Ureter (tissue), 1 donor: ENCODE measurements around the gene RPTOR. TPM values are rescaled to one million over a fixed set of nuclear protein-coding genes. Genes with fewer than 3 reads are reported as not detected.
"Not testable (repeated sequence)": the region's sequence is repeated elsewhere in the genome, so short reads cannot be mapped to it uniquely, and the experiment has no call there.

ENCODE experiments used
- DNase-seq: peaks from one replicate; pipeline ENCODE4 v3.0.0-alpha.2; 2020; ENCODE audit warnings: low spot score
- total RNA-seq: library from RNA; stranded (reverse); gene quantifications from one replicate; pipeline ENCODE4 v1.2.4, GENCODE V29; 2023
- donor health status: DM: yes; HTN: yes; CAD: no.

The RPTOR gene
- total RNA-seq, 1 donor from 2014 or later: 64.2 TPM

- no peak for DNase-seq
These were observed 198.0 kb downstream of the RPTOR start for GRCh38 chr17:80742581-80743180.

GRCh38 chr17:80743181-80743771, 198.6 kb downstream of the RPTOR start:
- no peak for DNase-seq

- not testable (repeated sequence) for DNase-seq
These were observed 199.3 kb downstream of the RPTOR start for GRCh38 chr17:80743973-80744372.

- not testable (repeated sequence) for DNase-seq
These were observed 200.1 kb downstream of the RPTOR start for GRCh38 chr17:80744725-80745124.

- DNase-seq: no peak
These were observed 200.5 kb downstream of the RPTOR start for GRCh38 chr17:80745183-80745582.

GRCh38 chr17:80746262-80746935, 201.8 kb downstream of the RPTOR start:
- no peak for DNase-seq

GRCh38 chr17:80747469-80747868, 202.8 kb downstream of the RPTOR start:
- no peak for DNase-seq

GRCh38 chr17:80749611-80750010, 205.0 kb downstream of the RPTOR start:
- DNase-seq: no peak

GRCh38 chr17:80750263-80750662, 205.6 kb downstream of the RPTOR start:
- DNase-seq: no peak

- DNase-seq: no peak
These were observed 206.7 kb downstream of the RPTOR start for GRCh38 chr17:80751070-80751945.

GRCh38 chr17:80751946-80752581, 207.4 kb downstream of the RPTOR start:
- DNase-seq: no peak

GRCh38 chr17:80753685-80754345, 209.2 kb downstream of the RPTOR start:
- DNase-seq: peak; percentile 22

- peak; percentile 40 for DNase-seq
These were observed 210.2 kb downstream of the RPTOR start for GRCh38 chr17:80754846-80755245.

GRCh38 chr17:80755650-80756405, 211.2 kb downstream of the RPTOR start:
- DNase-seq: peak; percentile 14

GRCh38 chr17:80758481-80759376, 214.1 kb downstream of the RPTOR start:
- peak; percentile 35 for DNase-seq

GRCh38 chr17:80759377-80759673, 214.7 kb downstream of the RPTOR start:
- DNase-seq: no peak

GRCh38 chr17:80760511-80760911, 215.9 kb downstream of the RPTOR start:
- DNase-seq: peak; percentile 55

- DNase-seq: peak; percentile 38
These were observed 216.7 kb downstream of the RPTOR start for GRCh38 chr17:80761110-80761871.

GRCh38 chr17:80762076-80762475, 217.4 kb downstream of the RPTOR start:
- peak; percentile 41 for DNase-seq
